ENCODE measurements around the gene CACNA2D2.

Gene CACNA2D2

GRCh38 chr3:50410608-50411139 is 92.8 kb downstream of the CACNA2D2 start:
- H3K36me3 ChIP-seq (replicated peaks; ENCODE audit: insufficient read depth, low read length): no peaks in the 10 kb centered on the region
- no peaks in the 10 kb centered on the region for H3F3A ChIP-seq (ENCODE audit: insufficient read depth, low read length)
- TF ChIP-seq EZH2 (optimal IDR thresholded peaks at IDR 0.05; ENCODE audit: low read depth, low read length) (no peak), EZH2phosphoT487 (IDR thresholded peaks at IDR 0.05; ENCODE audit: low read length) (no peak), CTCF (IDR thresholded peaks at IDR 0.05; ENCODE audit: low read length) (no peak)
- DNase-seq: no peak
- H3K9me3 ChIP-seq (replicated peaks; ENCODE audit: insufficient read depth, low read length): no peaks in the 10 kb centered on the region
- no peaks in the 10 kb centered on the region for H3K79me2 ChIP-seq (ENCODE audit: low read length)
- H4K20me1 ChIP-seq (ENCODE audit: insufficient read depth, low read length): no peaks in the 10 kb centered on the region
- no peaks in the 10 kb centered on the region for H3K4me1 ChIP-seq (ENCODE audit: low read length)
- no peak overlapping the region for H3K27ac ChIP-seq (ENCODE audit: low read length)
- H3K9me2 ChIP-seq (replicated peaks; ENCODE audit: insufficient read depth, low read length): no peaks in the 10 kb centered on the region
- H2AFZ ChIP-seq (ENCODE audit: low read length): no peak overlapping the region
- no peak overlapping the region for H3K4me3 ChIP-seq (ENCODE audit: low read length)
- no peak overlapping the region for H3K4me2 ChIP-seq (ENCODE audit: low read depth, low read length)
- peaks cover 78% of the 10 kb centered on the region for H3K27me3 ChIP-seq (replicated peaks; ENCODE audit: insufficient read depth, low read length)
- H3K9ac ChIP-seq (ENCODE audit: low read length): no peak overlapping the region

GRCh38 chr3:50410185-50410584 is 93.2 kb downstream of the CACNA2D2 start:
- no peaks in the 10 kb centered on the region for H3F3A ChIP-seq (ENCODE audit: insufficient read depth, low read length)
- H3K79me2 ChIP-seq (ENCODE audit: low read length): no peaks in the 10 kb centered on the region
- no peaks in the 10 kb centered on the region for H3K36me3 ChIP-seq (replicated peaks; ENCODE audit: insufficient read depth, low read length)
- H4K20me1 ChIP-seq (ENCODE audit: insufficient read depth, low read length): no peaks in the 10 kb centered on the region
- no peaks in the 10 kb centered on the region for H3K4me1 ChIP-seq (ENCODE audit: low read length)
- H3K27me3 ChIP-seq (replicated peaks; ENCODE audit: insufficient read depth, low read length): peaks cover 73% of the 10 kb centered on the region
- H3K9ac ChIP-seq (ENCODE audit: low read length): no peak overlapping the region
- no peaks in the 10 kb centered on the region for H3K9me2 ChIP-seq (replicated peaks; ENCODE audit: insufficient read depth, low read length)
- H3K4me2 ChIP-seq (ENCODE audit: low read depth, low read length): no peak overlapping the region
- no peaks in the 10 kb centered on the region for H3K9me3 ChIP-seq (replicated peaks; ENCODE audit: insufficient read depth, low read length)
- TF ChIP-seq EZH2 (optimal IDR thresholded peaks at IDR 0.05; ENCODE audit: low read depth, low read length) (no peak), CTCF (IDR thresholded peaks at IDR 0.05; ENCODE audit: low read length) (no peak), EZH2phosphoT487 (IDR thresholded peaks at IDR 0.05; ENCODE audit: low read length) (no peak)
- DNase-seq: no peak
- H2AFZ ChIP-seq (ENCODE audit: low read length): no peak overlapping the region
- H3K4me3 ChIP-seq (ENCODE audit: low read length): no peak overlapping the region
- no peak overlapping the region for H3K27ac ChIP-seq (ENCODE audit: low read length)

- no peaks in the 10 kb centered on the region for H3F3A ChIP-seq (ENCODE audit: insufficient read depth, low read length)
- no peak for DNase-seq
- no peak overlapping the region for H3K9ac ChIP-seq (ENCODE audit: low read length)
- peaks cover 56% of the 10 kb centered on the region for H3K27me3 ChIP-seq (replicated peaks; ENCODE audit: insufficient read depth, low read length)
- no peaks in the 10 kb centered on the region for H3K79me2 ChIP-seq (ENCODE audit: low read length)
- no peak overlapping the region for H3K27ac ChIP-seq (ENCODE audit: low read length)
- H3K4me3 ChIP-seq (ENCODE audit: low read length): no peak overlapping the region
- H2AFZ ChIP-seq (ENCODE audit: low read length): no peak overlapping the region
- no peaks in the 10 kb centered on the region for H3K9me2 ChIP-seq (replicated peaks; ENCODE audit: insufficient read depth, low read length)
- no peaks in the 10 kb centered on the region for H3K36me3 ChIP-seq (replicated peaks; ENCODE audit: insufficient read depth, low read length)
- no peak overlapping the region for H3K4me2 ChIP-seq (ENCODE audit: low read depth, low read length)
- TF ChIP-seq CTCF (IDR thresholded peaks at IDR 0.05; ENCODE audit: low read length): no peak
- TF ChIP-seq EZH2phosphoT487 (IDR thresholded peaks at IDR 0.05; ENCODE audit: low read length): no peak
- TF ChIP-seq EZH2 (optimal IDR thresholded peaks at IDR 0.05; ENCODE audit: low read depth, low read length): no peak
- no peaks in the 10 kb centered on the region for H4K20me1 ChIP-seq (ENCODE audit: insufficient read depth, low read length)
- no peaks in the 10 kb centered on the region for H3K4me1 ChIP-seq (ENCODE audit: low read length)
- H3K9me3 ChIP-seq (replicated peaks; ENCODE audit: insufficient read depth, low read length): no peaks in the 10 kb centered on the region
These were observed 94.9 kb downstream of the CACNA2D2 start for GRCh38 chr3:50408443-50408944.
